ENCODE measurements around the gene DCHS1. TPM values are rescaled to one million over a fixed set of nuclear protein-coding genes. Genes with fewer than 3 reads are reported as not detected.

The DCHS1 gene
- total RNA-seq, 4 donors from 2014 or later: 22.2 to 59.8 (median 37.8) TPM

- Histone ChIP-seq H3K4me1 (peaks cover 0 to 35% (median 19%) of the 10 kb centered on the region in 3 donors), H3K9me3 (no peaks in the 10 kb centered on the region), H3K4me3 (no peak overlapping the region), H3K27ac (no peak overlapping the region), H3K36me3 (peaks cover 0 to 76% of the 10 kb centered on the region in 2 donors), H3K27me3 (no peaks in the 10 kb centered on the region)
- no peak for ATAC-seq
- TF ChIP-seq CTCF (IDR thresholded peaks at IDR 0.05) (no peak), POLR2AphosphoS5 (IDR thresholded peaks at IDR 0.05) (no peak), EP300 (IDR thresholded peaks at IDR 0.05) (no peak)
- WGBS, 2 donors (ENCODE audit: low coverage in 1 of 2): 72 to 74% methylated on average over 5 of the region's 11 CpGs
These were observed 24.2 kb downstream of the DCHS1 start for GRCh38 chr11:6631361-6631890.

- Histone ChIP-seq H3K4me3 (no peak overlapping the region), H3K36me3 (peaks cover 0 to 83% of the 10 kb centered on the region in 2 donors), H3K9me3 (no peaks in the 10 kb centered on the region)
These were observed 24.8 kb downstream of the DCHS1 start for GRCh38 chr11:6630632-6631291.

GRCh38 chr11:6629892-6630631 lies 25.5 kb downstream of the DCHS1 start:
- Histone ChIP-seq H3K4me1 (peaks cover 0 to 21% (median 6%) of the 10 kb centered on the region in 3 donors), H3K9me3 (no peaks in the 10 kb centered on the region), H3K4me3 (no peak overlapping the region), H3K27me3 (no peaks in the 10 kb centered on the region), H3K36me3 (peaks cover 0 to 90% of the 10 kb centered on the region in 2 donors), H3K27ac (no peak overlapping the region)
- 100% methylated on average over 1 of the region's 102 CpGs; no CpG with 5 or more reads in 1 of the 2 donors for WGBS, 2 donors (ENCODE audit: low coverage in 1 of 2)
- ATAC-seq: no peak
- TF ChIP-seq CTCF (IDR thresholded peaks at IDR 0.05) (no peak), POLR2A (IDR thresholded peaks at IDR 0.05) (no peak), EP300 (IDR thresholded peaks at IDR 0.05) (no peak), POLR2AphosphoS5 (IDR thresholded peaks at IDR 0.05) (no peak)

More at GRCh38 chr11:6630632-6631291, 24.8 kb downstream of the DCHS1 start:
- ATAC-seq: no peak
- no peak overlapping the region for H3K27ac ChIP-seq
- no peaks in the 10 kb centered on the region for H3K27me3 ChIP-seq
- 100% methylated on average over 1 of the region's 28 CpGs; no CpG with 5 or more reads in 1 of the 2 donors for whole genome bisulfite sequencing, 2 donors (ENCODE audit: low coverage in 1 of 2)
- TF ChIP-seq POLR2AphosphoS5 (IDR thresholded peaks at IDR 0.05): no peak
- no peak for TF ChIP-seq EP300 (IDR thresholded peaks at IDR 0.05)
- peaks cover 0 to 28% (median 13%) of the 10 kb centered on the region in 3 donors for H3K4me1 ChIP-seq

- peaks cover 0 to 95% of the 10 kb centered on the region in 2 donors for H3K36me3 ChIP-seq
- no peaks in the 10 kb centered on the region for H3K9me3 ChIP-seq
- TF ChIP-seq POLR2AphosphoS5 (IDR thresholded peaks at IDR 0.05) (no peak), POLR2A (IDR thresholded peaks at IDR 0.05) (no peak), CTCF (IDR thresholded peaks at IDR 0.05) (no peak), EP300 (IDR thresholded peaks at IDR 0.05) (no peak)
- peaks cover 0 to 16% (median under 1%) of the 10 kb centered on the region in 3 donors for H3K4me1 ChIP-seq
- H3K4me3 ChIP-seq: no peak overlapping the region
- no peak for ATAC-seq
- H3K27ac ChIP-seq: no peak overlapping the region
- H3K27me3 ChIP-seq: no peaks in the 10 kb centered on the region
- 89% methylated on average over 7 of the region's 24 CpGs; no CpG with 5 or more reads in 1 of the 2 donors for WGBS, 2 donors (ENCODE audit: low coverage in 1 of 2)
These were observed 26.1 kb downstream of the DCHS1 start for GRCh38 chr11:6629573-6629891.

- H3K36me3 ChIP-seq: peaks cover 0 to 100% of the 10 kb centered on the region in 2 donors
- no peaks in the 10 kb centered on the region for H3K27me3 ChIP-seq
- TF ChIP-seq POLR2AphosphoS5 (IDR thresholded peaks at IDR 0.05) (no peak), CTCF (IDR thresholded peaks at IDR 0.05) (no peak), POLR2A (IDR thresholded peaks at IDR 0.05) (no peak), EP300 (IDR thresholded peaks at IDR 0.05) (no peak)
- 86 to 100% methylated on average over 1 to 2 of the region's 4 CpGs for WGBS, 2 donors (ENCODE audit: low coverage in 1 of 2)
- H3K4me3 ChIP-seq: no peak overlapping the region
- no peaks in the 10 kb centered on the region for H3K9me3 ChIP-seq
- H3K4me1 ChIP-seq: peaks cover 0 to 6% (median 0%) of the 10 kb centered on the region in 3 donors
- H3K27ac ChIP-seq: no peak overlapping the region
- no peak for ATAC-seq
These were observed 27.1 kb downstream of the DCHS1 start for GRCh38 chr11:6628526-6628925.
